H54 (cell line): ENCODE results near the gene BPIFB3.
"Not testable (repeated sequence)": the region's sequence is repeated elsewhere in the genome, so short reads cannot be mapped to it uniquely, and the experiment has no call there.

Source experiments
- DNase-seq: peaks from one replicate; pipeline ENCODE4 v3.0.0; 2011; ENCODE audit warnings: low spot score, mixed read lengths; ENCODE audit not compliant: insufficient read length
- FAIRE-seq: peaks from 3 replicates; lab custom pipeline; 2011; peaks lifted over from hg19 to GRCh38; lab: Jason Lieb, UNC
- POLR2A ChIP-seq: IDR thresholded peaks from 2 replicates; pipeline ENCODE4 v1.6.1; 2011; ENCODE audit warnings: low read depth, mild to moderate bottlenecking, low read length

BPIFB3 gene

GRCh38 chr20:33110147-33110825 lies 56.6 kb downstream of the BPIFB3 start:
- no peak for DNase-seq
- no peak for TF ChIP-seq POLR2A
- no peak for FAIRE-seq

GRCh38 chr20:33111306-33111705 lies 57.6 kb downstream of the BPIFB3 start:
- DNase-seq (no peak), FAIRE-seq (no peak)
- TF ChIP-seq POLR2A: no peak

GRCh38 chr20:33112547-33113386 lies 59.1 kb downstream of the BPIFB3 start:
- DNase-seq: no peak
- no peak for TF ChIP-seq POLR2A
- no peak for FAIRE-seq

GRCh38 chr20:33113387-33113908 lies 59.7 kb downstream of the BPIFB3 start:
- TF ChIP-seq POLR2A: no peak
- FAIRE-seq: no peak
- no peak for DNase-seq

GRCh38 chr20:33115501-33115900 lies 61.8 kb downstream of the BPIFB3 start:
- not testable (repeated sequence) for DNase-seq, FAIRE-seq

GRCh38 chr20:33119725-33120720 lies 66.3 kb downstream of the BPIFB3 start:
- FAIRE-seq (no peak), DNase-seq (no peak)
- TF ChIP-seq POLR2A: no peak

GRCh38 chr20:33120934-33121333 lies 67.2 kb downstream of the BPIFB3 start:
- FAIRE-seq: no peak
- TF ChIP-seq POLR2A: no peak
- no peak for DNase-seq

GRCh38 chr20:33122297-33122696 lies 68.6 kb downstream of the BPIFB3 start:
- DNase-seq, FAIRE-seq: not testable (repeated sequence)
